Prostate gland (tissue), 2 donors: ENCODE data around the gene USP20. TPM values are rescaled to one million over a fixed set of nuclear protein-coding genes. Genes with fewer than 3 reads are reported as not detected.
A peak's percentile ranks its signal among the peaks of the same experiment; 100 is the strongest.

Experiments
- DNase-seq: peaks from one replicate; pipeline ENCODE4 v3.0.0-alpha.2; 2019; ENCODE audit warnings: low spot score
- H3K27ac ChIP-seq, 2 donors: fragments of 200-600 bp; sonication (generic); 2 replicates each; pipeline ENCODE4 v1.5.1; 2017 to 2019
- H3K27me3 ChIP-seq: fragments of 200-600 bp; sonication (generic); replicated peaks from 2 replicates; pipeline ENCODE4 v1.5.1; 2019; ENCODE audit not compliant: insufficient read depth
- H3K36me3 ChIP-seq, 2 donors: fragments of 200-600 bp; sonication (generic); 1 replicate in 1 of 2; 2 replicates in 1 of 2; pipeline versions ENCODE4 v1.5.1 to v1.8.1; 2017 to 2019
- H3K4me1 ChIP-seq: fragments of 200-600 bp; sonication (generic); replicated peaks from 2 replicates; pipeline ENCODE4 v1.5.1; 2019
- H3K4me3 ChIP-seq, 2 donors: fragments of 200-600 bp; sonication (generic); 2 replicates each; pipeline ENCODE4 v1.5.1; 2017 to 2019
- H3K9me3 ChIP-seq: fragments of 200-600 bp; sonication (generic); 2 replicates; pipeline ENCODE4 v1.5.1; 2017
- CTCF ChIP-seq, 4 experiments: fragments of 200-600 bp in 2 of 4; fragments of 450-650 bp in 2 of 4; sonication (generic) in 2 of 4; IDR thresholded peaks; 1 replicate in 3 of 4; 2 replicates in 1 of 4; pipeline ENCODE4 v1.5.1; 2016 to 2019; ENCODE audit warnings: antibody characterized with exemption in 4 of 4, mild to moderate bottlenecking in 2 of 4, moderate library complexity in 2 of 4
- POLR2A ChIP-seq: fragments of 450-650 bp; IDR thresholded peaks from one replicate; pipeline ENCODE4 v1.6.1; 2016; ENCODE audit warnings: antibody characterized with exemption, mild to moderate bottlenecking
- POLR2AphosphoS5 ChIP-seq: sonication (generic); formaldehyde crosslinking; IDR thresholded peaks from one replicate; pipeline ENCODE4 v1.6.1; 2017; ENCODE audit warnings: antibody characterized with exemption
- WGBS: methylation state at CpG from one replicate; pipeline ENCODE4 v1.1.5; 2018; 5-methylcytosine and 5-hydroxymethylcytosine counted together
- intact Hi-C: fragments of 100-400 bp; cut with DNase I; formaldehyde crosslinking; loops from one replicate; pipeline ENCODE4 v1.14.2; 2022
- total RNA-seq, 2 donors: library from RNA; depleted of rRNA; stranded (reverse); fragments of >200 nt; gene quantifications; one replicate each; pipeline ENCODE4 v1.1.0, GENCODE V29; 2016

The USP20 gene
- total RNA-seq, 2 donors from 2014 or later = 34.8 to 53.5 TPM

GRCh38 chr9:129894120-129894823 is 59.0 kb downstream of the USP20 start:
- Histone ChIP-seq H3K27ac (peak overlapping the region in 1 of 2 donors; percentile 18), H3K36me3 (peaks cover 0 to 2% of the 10 kb centered on the region in 2 donors), H3K9me3 (no peaks in the 10 kb centered on the region), H3K4me1 (no peaks in the 10 kb centered on the region), H3K4me3 (no peak overlapping the region), H3K27me3 (no peaks in the 10 kb centered on the region)
- TF ChIP-seq POLR2A (no peak), POLR2AphosphoS5 (no peak), CTCF (IDR thresholded peaks at IDR 0.05) (no peak)
- WGBS = 76% methylated on average over 9 of the region's 9 CpGs
- no peak for DNase-seq
- intact Hi-C loops = no loop called here

- Histone ChIP-seq H3K4me3 (no peak overlapping the region), H3K9me3 (no peaks in the 10 kb centered on the region), H3K27ac (no peak overlapping the region), H3K36me3 (peaks cover 0 to 12% of the 10 kb centered on the region in 2 donors), H3K27me3 (no peaks in the 10 kb centered on the region), H3K4me1 (no peaks in the 10 kb centered on the region)
- no peak for DNase-seq
- intact Hi-C loops = no loop called here
- 89% methylated on average over 17 of the region's 17 CpGs for WGBS
- TF ChIP-seq CTCF (IDR thresholded peaks at IDR 0.05) (no peak), POLR2A (no peak), POLR2AphosphoS5 (no peak)
Observed at GRCh38 chr9:129895376-129896268, 60.4 kb downstream of the USP20 start.

- H3K4me1 ChIP-seq = no peaks in the 10 kb centered on the region
- 91% methylated on average over 6 of the region's 6 CpGs for WGBS
- no peaks in the 10 kb centered on the region for H3K9me3 ChIP-seq
- DNase-seq = no peak
- peaks cover 0 to 12% of the 10 kb centered on the region in 2 donors for H3K36me3 ChIP-seq
- intact Hi-C loops = no loop called here
- H3K27me3 ChIP-seq = no peaks in the 10 kb centered on the region
- no peak overlapping the region for H3K27ac ChIP-seq
- H3K4me3 ChIP-seq = no peak overlapping the region
- TF ChIP-seq POLR2AphosphoS5 (no peak), CTCF (IDR thresholded peaks at IDR 0.05) (no peak), POLR2A (no peak)
Observed at GRCh38 chr9:129897263-129897662, 62.0 kb downstream of the USP20 start.

GRCh38 chr9:129898185-129898584 is 62.9 kb downstream of the USP20 start:
- H3K4me1 ChIP-seq = no peaks in the 10 kb centered on the region
- no peak overlapping the region for H3K27ac ChIP-seq
- peaks cover 0 to 12% of the 10 kb centered on the region in 2 donors for H3K36me3 ChIP-seq
- TF ChIP-seq CTCF (IDR thresholded peaks at IDR 0.05) (no peak), POLR2A (no peak), POLR2AphosphoS5 (no peak)
- DNase-seq = no peak
- intact Hi-C loops = no loop called here
- WGBS = 79% methylated on average over 8 of the region's 8 CpGs
- H3K27me3 ChIP-seq = no peaks in the 10 kb centered on the region
- H3K4me3 ChIP-seq = no peak overlapping the region
- H3K9me3 ChIP-seq = no peaks in the 10 kb centered on the region
